Measurements from ENCODE around the gene CADPS2.
"Not testable (repeated sequence)": the region's sequence is repeated elsewhere in the genome, so short reads cannot be mapped to it uniquely, and the experiment has no call there.

CADPS2 gene

DNA sequence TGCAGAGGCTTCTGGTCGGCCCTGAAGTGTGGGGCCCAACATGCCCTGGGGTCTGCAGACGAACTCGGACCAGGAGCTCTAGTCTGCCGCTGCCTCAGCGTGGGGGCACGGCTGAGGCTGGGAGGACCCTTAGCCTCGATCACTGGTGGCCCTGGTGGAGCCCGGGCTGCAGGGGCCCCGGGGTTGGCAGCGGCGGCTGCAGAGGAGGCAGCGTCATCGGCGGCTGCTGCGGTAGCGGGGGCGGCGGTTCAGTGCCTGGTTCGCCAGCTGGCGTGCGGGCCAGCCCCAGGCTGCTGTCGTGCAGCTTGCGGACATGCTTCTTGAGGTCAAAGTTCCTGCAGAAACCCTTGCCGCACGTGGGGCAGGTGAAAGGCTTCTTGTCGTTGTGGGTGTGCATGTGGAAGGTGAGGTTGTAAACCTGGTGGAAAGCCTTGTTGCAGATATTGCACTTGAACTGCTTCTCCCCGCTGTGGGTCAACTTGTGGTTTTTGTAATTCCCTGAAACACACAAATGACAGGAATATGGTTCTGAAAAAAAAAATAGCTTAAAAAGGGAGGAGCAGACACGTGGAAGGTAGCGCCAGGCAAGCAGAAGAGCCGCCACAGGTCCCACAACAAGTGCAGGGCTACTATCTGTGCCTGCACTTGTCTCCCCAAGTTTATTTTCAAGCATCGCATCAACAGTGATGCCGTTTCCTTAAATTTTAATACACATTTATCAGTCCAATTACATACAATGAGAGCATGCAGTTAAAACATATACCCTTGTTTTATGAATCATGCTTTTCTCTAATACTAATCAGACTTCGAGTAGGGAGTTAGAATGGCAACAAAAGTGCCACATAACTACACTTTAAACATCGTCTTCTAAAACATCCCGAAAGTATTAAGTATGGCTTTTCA lies 584.2 kb downstream of the CADPS2 start:
- Mint-ChIP-seq H3K4me1 (ENCODE audit: low read depth) (no peaks in the 10 kb centered on the region), H3K27ac (no peak overlapping the region), H3K36me3 (no peaks in the 10 kb centered on the region), H3K4me3 (no peak overlapping the region), H3K27me3 (peaks cover 60% of the 10 kb centered on the region), H3K9me3 (ENCODE audit: low read depth) (no peaks in the 10 kb centered on the region)

DNA sequence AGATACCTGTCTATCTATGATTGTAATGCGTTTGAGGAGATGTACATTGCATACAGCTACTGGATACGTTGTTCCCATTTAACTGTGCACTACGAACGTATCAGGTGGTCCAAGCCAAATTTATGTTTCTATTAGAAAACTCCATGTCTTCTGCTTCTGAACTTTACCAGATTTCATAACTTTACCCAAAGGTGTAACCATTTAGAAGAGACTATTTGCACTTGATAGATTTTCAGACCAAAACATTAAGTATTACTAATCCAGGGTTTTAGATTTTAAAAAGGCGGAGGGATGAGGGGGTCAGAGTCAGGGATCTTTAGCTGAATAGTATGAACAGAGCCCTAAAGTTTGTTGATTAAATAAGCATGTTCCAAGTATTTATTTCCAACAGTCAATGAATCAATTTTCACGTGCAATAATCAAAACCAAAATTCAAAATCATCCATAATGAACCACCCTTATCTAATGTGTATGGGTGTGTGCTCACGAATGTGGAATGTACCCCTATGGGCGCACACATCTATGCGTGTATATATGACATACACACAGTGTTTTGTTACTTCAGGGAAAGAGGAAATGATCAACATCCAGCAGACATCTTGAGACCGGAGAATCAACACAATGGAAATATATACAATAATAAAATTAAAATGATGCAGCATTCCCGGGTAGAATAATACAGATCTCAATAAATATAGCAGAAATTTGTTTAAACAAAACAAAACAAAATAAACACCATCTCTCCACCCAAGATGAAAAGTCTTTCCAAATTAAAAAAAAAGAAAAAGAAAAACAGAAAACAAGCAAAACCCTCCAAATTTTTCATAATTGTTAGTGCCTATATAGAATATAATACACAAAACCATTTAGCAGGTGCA lies 585.1 kb downstream of the CADPS2 start:
- Mint-ChIP-seq H3K9me3 (ENCODE audit: low read depth) (no peaks in the 10 kb centered on the region), H3K36me3 (no peaks in the 10 kb centered on the region), H3K4me1 (ENCODE audit: low read depth) (no peaks in the 10 kb centered on the region), H3K4me3 (no peak overlapping the region), H3K27me3 (peaks cover 56% of the 10 kb centered on the region), H3K27ac (no peak overlapping the region)

DNA sequence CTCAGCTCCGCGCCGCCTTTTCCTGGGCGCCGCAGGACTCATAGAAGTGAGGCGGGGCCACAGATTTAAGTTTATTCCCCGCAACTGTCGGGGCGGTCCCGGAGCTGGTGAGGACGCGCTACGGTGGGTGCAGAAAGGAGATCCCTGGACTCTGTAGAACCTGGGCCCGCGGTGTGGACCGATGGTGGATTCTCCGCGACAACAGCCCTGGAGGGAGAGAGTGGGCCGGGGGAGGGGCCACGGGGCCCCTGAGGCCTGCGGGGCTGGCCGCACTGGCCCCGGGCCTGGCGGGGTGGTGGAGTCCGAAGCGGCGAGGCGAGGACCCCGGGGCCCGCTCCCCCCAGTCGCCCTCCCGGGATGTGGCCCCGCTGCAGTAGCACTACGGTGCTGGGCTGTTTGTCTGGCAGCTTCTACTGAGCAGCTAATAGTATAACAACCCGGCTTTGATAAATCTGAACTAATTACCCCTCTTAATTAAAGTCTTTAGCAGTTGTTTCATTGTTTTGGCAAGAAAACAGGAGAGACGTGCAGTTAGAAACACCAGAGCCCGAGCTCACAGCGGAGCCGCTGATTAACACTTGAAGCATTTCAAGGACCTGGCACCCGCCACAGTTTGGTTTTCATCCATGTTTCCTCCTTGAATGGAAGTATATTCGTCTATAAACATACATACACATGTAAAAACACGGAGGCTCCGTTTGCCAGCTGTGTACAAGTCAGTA lies 585.9 kb downstream of the CADPS2 start:
- no peaks in the 10 kb centered on the region for H3K4me1 Mint-ChIP-seq (ENCODE audit: low read depth)
- H3K9me3 Mint-ChIP-seq (ENCODE audit: low read depth) = no peaks in the 10 kb centered on the region
- peaks cover 52% of the 10 kb centered on the region for H3K27me3 Mint-ChIP-seq
- H3K4me3 Mint-ChIP-seq = no peak overlapping the region
- H3K36me3 Mint-ChIP-seq = no peaks in the 10 kb centered on the region
- no peak overlapping the region for H3K27ac Mint-ChIP-seq

DNA sequence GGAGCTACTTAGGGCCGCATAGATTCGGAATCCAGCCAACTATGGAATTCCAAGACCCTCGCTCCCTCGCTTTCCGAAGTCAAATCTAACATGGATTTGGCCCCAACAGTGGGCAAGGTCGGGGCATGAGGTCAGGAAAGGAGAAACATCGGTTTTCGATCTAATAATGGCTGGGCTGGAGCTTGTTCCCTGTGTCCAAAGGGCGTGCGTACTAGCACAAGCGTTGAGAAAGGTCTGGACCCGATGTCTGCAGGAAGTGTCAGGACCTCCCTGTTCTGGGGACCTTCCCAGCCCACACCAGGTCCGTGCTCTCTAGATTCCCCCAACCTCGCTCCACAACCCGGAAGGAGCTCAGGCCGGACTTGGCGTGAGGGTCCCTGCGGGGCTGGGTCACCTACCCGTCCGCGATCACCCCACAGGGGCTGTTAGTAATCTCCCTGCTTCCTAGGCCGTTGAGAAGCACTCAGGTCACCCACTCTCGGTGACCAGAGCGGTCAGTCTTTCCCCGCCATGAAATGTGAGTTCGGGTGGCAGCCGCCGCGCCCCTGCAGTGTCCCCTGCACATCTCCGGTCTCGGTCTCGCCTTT lies 586.5 kb downstream of the CADPS2 start:
- H3K9me3 Mint-ChIP-seq (ENCODE audit: low read depth) = no peaks in the 10 kb centered on the region
- no peak overlapping the region for H3K27ac Mint-ChIP-seq
- H3K4me1 Mint-ChIP-seq (ENCODE audit: low read depth) = no peaks in the 10 kb centered on the region
- peaks cover 50% of the 10 kb centered on the region for H3K27me3 Mint-ChIP-seq
- H3K36me3 Mint-ChIP-seq = no peaks in the 10 kb centered on the region
- H3K4me3 Mint-ChIP-seq = no peak overlapping the region

DNA sequence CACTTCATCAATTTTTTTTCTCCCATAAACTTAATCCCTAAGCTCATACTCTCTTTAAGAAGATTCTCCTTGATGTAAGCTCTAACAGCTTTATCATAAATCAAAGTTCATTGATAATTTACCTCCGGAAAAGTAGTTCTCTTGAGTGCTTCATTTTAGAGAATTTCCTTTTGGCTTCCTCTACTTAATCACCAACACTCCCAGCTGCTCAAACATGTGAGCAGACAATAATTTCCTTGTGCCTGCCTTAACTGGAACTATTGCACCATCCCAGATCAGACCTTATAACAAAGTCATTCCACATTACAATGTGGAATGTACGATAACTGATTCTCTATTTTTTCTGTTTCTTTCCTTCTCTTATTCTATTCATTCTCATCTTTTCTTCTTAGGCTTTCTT lies 587.6 kb downstream of the CADPS2 start:
- no peaks in the 10 kb centered on the region for H3K36me3 Mint-ChIP-seq
- no peaks in the 10 kb centered on the region for H3K4me1 Mint-ChIP-seq (ENCODE audit: low read depth)
- H3K9me3 Mint-ChIP-seq (ENCODE audit: low read depth) = no peaks in the 10 kb centered on the region
- no peak overlapping the region for H3K4me3 Mint-ChIP-seq
- H3K27ac Mint-ChIP-seq = no peak overlapping the region
- peaks cover 46% of the 10 kb centered on the region for H3K27me3 Mint-ChIP-seq

DNA sequence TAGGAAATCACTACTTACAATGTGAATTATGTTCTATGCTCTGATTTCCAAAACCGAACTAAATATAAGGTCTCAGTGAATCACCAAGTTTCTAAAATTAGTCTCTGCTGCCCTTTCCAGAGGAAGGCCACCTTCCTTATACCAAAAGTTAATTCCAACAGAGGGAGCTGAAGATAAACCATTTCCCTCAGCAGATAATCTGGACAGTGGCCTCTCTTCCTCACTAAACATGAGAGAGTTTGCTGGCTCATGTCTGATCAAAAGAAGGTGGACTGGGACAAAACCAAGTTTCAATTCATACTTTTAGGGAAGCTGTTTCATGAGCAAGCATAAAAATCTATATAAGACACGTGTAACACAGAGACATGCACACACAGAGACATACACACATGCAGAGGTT lies 588.1 kb downstream of the CADPS2 start:
- Mint-ChIP-seq H3K4me3 (no peak overlapping the region), H3K36me3 (no peaks in the 10 kb centered on the region), H3K9me3 (ENCODE audit: low read depth) (no peaks in the 10 kb centered on the region), H3K4me1 (ENCODE audit: low read depth) (no peaks in the 10 kb centered on the region), H3K27me3 (peaks cover 43% of the 10 kb centered on the region), H3K27ac (no peak overlapping the region)

DNA sequence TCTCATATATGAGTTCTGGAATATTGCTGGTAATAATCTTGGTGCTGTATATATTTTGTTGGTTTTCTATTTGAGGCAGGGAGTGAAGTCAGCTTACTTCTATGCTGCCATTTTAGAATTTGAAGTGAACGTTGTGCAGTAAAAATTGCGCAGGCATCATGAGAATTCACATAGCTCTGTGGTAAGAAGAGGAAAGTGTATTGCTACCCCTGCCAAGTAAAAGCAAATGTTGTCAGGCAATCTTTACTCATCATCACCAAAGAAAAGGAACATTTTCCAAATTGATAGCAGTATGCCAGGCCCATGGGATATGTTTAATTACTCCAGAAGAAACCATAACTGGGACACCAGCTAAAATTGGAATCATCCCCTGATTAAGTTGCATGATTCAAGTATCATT lies 595.1 kb downstream of the CADPS2 start:
- Mint-ChIP-seq H3K27ac (no peak overlapping the region), H3K9me3 (ENCODE audit: low read depth) (peaks cover 11% of the 10 kb centered on the region), H3K36me3 (no peaks in the 10 kb centered on the region), H3K4me1 (ENCODE audit: low read depth) (no peaks in the 10 kb centered on the region), H3K4me3 (no peak overlapping the region), H3K27me3 (peaks cover 3% of the 10 kb centered on the region)

DNA sequence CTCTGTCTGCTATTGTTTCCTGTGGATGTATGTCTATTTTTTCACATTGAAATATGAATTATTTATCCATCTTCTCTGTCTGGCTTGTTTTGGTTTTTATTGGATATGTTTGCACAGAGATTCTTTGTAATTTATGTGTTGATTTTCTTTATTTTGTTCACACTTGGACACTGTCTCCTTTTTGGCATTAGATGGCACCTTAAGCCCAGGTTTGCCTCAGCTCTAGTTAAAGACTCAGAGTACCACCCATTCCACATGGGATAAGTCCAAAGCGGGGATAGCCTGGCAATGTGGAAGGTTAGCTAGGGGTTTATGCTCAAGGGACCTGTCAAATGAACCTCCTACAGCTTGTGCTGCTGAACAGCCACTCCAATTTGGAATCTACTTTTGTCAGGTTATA lies 595.8 kb downstream of the CADPS2 start:
- H3K9me3 Mint-ChIP-seq (ENCODE audit: low read depth) = peaks cover 11% of the 10 kb centered on the region
- H3K36me3 Mint-ChIP-seq = no peaks in the 10 kb centered on the region
- H3K27ac Mint-ChIP-seq = no peak overlapping the region
- no peak overlapping the region for H3K4me3 Mint-ChIP-seq
- H3K27me3 Mint-ChIP-seq = peaks cover 1% of the 10 kb centered on the region
- H3K4me1 Mint-ChIP-seq (ENCODE audit: low read depth) = no peaks in the 10 kb centered on the region

DNA sequence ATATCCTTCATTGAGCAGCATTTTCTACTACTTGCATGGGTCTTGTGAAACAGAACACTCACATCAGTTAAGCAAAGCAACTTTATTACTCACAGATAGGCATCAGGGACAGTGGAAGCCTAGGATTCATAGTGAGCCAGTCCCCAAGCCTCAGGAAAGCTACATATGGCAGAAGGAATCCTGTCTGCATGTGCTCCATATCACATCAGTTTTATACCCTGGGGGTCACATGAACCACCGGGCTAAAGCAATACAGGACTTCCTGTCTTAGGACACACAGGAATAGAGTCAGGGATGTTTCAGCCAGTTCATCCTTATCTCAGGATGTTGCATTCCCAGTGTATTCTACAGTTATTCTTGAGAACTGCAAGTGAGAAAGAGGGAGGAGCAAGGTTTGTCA lies 596.8 kb downstream of the CADPS2 start:
- Mint-ChIP-seq H3K9me3 (ENCODE audit: low read depth) (peaks cover 11% of the 10 kb centered on the region), H3K4me1 (ENCODE audit: low read depth) (no peaks in the 10 kb centered on the region), H3K36me3 (no peaks in the 10 kb centered on the region), H3K4me3 (no peak overlapping the region), H3K27ac (no peak overlapping the region), H3K27me3 (peaks cover 1% of the 10 kb centered on the region)

DNA sequence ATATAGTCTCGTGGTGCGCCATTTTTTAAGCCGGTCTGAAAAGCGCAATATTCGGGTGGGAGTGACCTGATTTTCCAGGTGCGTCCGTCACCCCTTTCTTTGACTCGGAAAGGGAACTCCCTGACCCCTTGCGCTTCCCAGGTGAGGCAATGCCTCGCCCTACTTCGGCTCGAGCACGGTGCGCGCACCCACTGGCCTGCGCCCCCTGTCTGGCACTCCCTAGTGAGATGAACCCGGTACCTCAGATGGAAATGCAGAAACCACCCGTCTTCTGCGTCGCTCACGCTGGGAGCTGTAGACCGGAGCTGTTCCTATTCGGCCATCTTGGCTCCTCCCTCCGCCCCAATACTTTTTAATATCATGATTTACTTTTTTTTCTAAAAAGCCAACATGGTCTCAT lies 601.7 kb downstream of the CADPS2 start:
- not testable (repeated sequence) for H3K9me3 Mint-ChIP-seq (ENCODE audit: low read depth); H3K4me1 Mint-ChIP-seq (ENCODE audit: low read depth); H3K4me3 Mint-ChIP-seq; H3K27ac Mint-ChIP-seq; H3K36me3 Mint-ChIP-seq; H3K27me3 Mint-ChIP-seq

DNA sequence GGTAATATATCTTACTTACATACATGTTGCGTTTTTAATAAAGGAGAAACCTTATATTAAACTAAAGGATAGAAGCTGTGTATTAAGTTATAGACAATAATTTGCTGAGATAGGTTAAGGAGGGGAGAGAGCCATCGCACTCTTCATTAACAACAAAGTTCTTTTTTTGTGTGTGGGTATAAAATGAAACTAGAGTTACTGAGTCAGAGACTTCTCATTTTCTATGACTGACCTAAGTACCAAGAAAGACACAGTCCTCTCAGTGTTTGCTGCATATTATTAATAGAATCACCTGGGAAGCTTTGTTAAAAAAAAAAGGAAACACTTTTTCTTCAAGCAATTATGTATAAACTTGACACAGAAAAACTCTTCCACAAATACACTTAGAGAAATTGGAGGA lies 613.1 kb downstream of the CADPS2 start:
- no peaks in the 10 kb centered on the region for H3K36me3 Mint-ChIP-seq
- H3K4me3 Mint-ChIP-seq = no peak overlapping the region
- H3K27me3 Mint-ChIP-seq = no peaks in the 10 kb centered on the region
- H3K4me1 Mint-ChIP-seq (ENCODE audit: low read depth) = no peaks in the 10 kb centered on the region
- peaks cover 7% of the 10 kb centered on the region for H3K9me3 Mint-ChIP-seq (ENCODE audit: low read depth)
- no peak overlapping the region for H3K27ac Mint-ChIP-seq

DNA sequence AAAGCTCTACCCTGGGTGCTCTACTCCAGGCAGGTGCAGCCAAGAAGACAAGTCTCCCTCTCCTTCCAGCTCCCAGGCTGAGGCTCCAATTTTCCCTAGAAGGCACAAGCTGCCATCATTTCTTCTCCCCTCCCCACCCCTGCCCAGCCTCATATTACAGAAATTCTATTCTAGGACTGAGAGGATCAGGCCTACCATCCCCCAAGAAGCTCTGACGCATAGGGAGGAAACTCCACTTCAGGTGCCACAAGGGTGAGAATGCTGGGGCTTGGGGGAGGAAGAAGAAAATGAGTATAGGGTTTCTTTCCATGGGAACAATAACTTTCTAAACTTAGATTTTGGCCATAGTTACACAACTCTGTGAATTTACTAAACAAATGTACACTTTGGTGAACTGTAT lies 617.0 kb downstream of the CADPS2 start:
- Mint-ChIP-seq H3K36me3 (no peaks in the 10 kb centered on the region), H3K4me3 (no peak overlapping the region), H3K27ac (no peak overlapping the region), H3K27me3 (no peaks in the 10 kb centered on the region), H3K9me3 (ENCODE audit: low read depth) (no peaks in the 10 kb centered on the region), H3K4me1 (ENCODE audit: low read depth) (no peaks in the 10 kb centered on the region)

All from activated naive CD8-positive, alpha-beta T cell (primary cell).